ENCODE data around the gene RNF133.

The RNF133 gene, protein sequence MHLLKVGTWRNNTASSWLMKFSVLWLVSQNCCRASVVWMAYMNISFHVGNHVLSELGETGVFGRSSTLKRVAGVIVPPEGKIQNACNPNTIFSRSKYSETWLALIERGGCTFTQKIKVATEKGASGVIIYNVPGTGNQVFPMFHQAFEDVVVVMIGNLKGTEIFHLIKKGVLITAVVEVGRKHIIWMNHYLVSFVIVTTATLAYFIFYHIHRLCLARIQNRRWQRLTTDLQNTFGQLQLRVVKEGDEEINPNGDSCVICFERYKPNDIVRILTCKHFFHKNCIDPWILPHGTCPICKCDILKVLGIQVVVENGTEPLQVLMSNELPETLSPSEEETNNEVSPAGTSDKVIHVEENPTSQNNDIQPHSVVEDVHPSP

DNA sequence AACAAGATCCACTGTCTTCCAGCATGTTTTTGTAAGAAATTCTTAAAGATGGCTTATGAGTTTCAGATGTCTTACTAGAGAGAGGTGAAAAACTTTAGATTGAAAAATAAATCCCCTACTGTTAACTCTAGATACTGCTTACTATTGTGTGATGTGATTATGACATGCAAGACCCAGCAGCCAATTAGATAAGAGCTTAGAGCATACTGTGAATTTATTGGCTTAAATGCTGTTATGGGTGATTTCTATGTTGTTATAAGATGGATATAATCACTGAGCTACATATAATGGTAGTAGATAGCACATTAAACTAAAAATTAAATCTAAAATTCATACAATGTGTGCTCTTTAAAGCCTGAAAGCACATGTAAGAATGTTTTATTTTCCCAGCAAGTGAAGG lies at the start of gene RNF133:
TSS of gene RNF133 (minus strand) at position 101 of the 400 bp plus-strand sequence. CDS start 199 bp downstream, outside the sequence.
- no peak for DNase-seq

DNA sequence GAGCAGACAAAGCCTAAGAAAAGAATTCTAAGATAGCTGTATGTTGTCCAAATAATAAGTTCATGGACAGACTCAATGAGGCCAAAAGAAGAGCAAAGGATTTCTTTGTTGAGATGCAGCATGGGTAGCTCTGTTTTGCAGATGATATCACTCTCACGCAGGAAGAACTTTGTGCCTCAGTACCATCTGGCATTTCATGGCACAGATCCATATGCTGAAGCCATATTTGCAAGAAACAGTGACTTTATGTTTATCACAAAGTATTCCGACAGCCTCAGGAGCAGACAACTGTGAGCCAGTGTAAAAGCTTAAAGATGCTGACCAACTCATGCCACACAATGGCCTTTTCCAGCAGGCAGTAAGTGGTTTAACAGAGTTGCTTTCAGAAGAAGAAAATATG lies 49.3 kb upstream of the RNF133 start:
- DNase-seq: no peak

DNA sequence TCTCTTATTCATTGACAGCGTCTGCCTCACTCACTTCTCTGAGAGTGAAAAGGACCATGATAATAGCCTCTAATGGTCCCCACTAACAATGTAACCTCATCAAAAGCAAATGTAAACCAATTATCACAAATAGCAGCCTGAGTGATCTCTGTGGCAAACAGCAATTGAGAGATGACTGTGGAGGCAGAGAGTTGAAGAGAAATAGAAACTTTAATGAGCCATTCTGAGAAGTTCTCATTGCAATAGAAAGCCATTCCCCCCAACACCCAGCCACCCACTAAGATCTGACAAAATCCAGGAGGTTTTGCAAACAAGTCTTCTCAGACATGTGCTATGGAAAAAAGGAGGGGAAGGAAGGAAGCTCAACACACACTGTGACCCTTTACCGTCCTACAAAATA lies 48.0 kb upstream of the RNF133 start:
- no peak for DNase-seq

DNA sequence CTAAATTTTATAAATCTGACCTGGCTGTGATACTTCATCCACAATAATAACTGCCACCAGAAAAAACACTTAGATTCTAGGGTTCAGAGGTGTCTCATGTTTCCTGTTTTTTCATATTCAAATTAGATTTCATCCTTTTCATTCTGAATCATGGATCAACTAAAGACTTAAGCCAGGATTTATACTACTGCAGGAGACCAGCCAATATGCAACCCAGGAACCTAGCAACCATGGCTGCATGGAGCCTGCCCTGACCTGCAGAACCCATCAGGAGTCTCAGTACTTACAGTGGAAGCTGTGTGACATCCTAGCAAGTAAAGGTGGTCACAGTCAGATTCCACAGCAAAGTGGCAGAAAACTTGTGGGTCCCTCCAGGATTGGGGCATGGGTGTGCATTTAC lies 44.3 kb upstream of the RNF133 start:
- DNase-seq: no peak

- DNase-seq: no peak
Observed at GRCh38 chr7:122738947-122739346, 40.0 kb upstream of the RNF133 start.

- DNase-seq: no peak
Observed at GRCh38 chr7:122736183-122736582, 37.3 kb upstream of the RNF133 start.

- no peak for DNase-seq
Observed at GRCh38 chr7:122727759-122728158, 28.8 kb upstream of the RNF133 start.

DNA sequence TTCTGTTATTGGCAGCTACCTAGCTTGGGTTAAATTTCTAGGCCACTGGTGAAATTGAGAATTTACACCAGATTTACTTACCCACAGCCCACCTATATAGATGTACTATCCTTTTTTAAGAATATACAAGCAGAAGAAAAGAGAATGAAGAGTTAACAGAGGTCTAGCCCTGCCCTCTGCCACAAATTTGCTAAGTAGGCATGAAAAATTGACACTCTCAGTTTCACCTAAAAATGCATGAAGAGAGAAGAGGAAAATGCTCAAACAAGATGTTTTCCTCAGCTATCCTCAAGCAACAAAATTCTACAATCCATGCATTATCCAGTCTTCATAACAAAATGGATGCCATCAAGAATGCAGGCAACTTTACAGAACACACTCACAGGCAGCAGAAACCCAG lies 28.4 kb upstream of the RNF133 start:
- DNase-seq: no peak

DNA sequence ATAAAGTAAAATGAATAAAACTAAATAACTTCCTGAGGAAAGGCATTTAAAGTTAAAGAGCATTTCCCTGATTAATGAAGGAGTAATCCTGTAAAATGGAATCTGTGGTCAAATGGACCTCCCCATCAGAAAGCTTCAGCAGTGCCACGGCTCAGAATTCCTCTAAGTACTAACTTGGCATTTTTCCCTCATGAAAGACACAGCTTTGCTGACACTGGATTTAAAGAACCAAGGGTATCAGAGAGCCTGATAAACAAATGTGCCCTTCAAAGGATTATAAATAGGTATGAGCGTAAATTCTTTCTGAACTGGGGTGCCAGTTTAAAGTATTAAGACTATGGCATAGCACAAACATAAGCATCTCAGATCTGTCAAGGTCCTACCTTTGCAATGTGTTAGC lies 28.0 kb upstream of the RNF133 start:
- no peak for DNase-seq

GRCh38 chr7:122724366-122724765 lies 25.4 kb upstream of the RNF133 start:
- DNase-seq: no peak

DNA sequence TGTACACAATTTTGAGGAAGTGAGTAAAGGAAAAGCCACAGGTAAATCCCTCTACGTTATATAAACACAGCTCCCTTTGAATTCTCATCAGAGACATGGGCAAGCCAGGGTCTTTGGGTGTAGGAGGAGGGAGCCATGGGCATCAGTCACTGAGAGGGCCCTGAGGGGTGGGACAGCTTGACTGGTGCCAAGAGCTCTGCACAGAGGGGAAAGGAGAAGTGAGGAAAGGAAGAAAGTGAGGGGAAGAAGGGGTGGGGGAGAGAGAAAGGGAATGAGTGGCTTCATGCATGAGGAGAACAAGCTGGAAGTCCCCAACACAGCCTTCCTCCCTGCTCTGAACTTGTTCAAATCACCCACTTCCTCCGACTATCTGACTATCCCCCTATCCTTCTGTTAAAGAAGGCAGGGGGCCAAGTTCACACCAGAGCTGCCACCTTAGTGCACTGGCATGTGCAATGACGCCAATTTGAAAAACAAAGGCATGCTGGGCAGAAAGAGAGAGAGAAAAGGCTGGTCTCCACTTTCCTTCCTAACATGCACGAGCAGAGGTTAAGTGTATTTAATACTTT lies 20.2 kb upstream of the RNF133 start:
- no peak for DNase-seq

DNA sequence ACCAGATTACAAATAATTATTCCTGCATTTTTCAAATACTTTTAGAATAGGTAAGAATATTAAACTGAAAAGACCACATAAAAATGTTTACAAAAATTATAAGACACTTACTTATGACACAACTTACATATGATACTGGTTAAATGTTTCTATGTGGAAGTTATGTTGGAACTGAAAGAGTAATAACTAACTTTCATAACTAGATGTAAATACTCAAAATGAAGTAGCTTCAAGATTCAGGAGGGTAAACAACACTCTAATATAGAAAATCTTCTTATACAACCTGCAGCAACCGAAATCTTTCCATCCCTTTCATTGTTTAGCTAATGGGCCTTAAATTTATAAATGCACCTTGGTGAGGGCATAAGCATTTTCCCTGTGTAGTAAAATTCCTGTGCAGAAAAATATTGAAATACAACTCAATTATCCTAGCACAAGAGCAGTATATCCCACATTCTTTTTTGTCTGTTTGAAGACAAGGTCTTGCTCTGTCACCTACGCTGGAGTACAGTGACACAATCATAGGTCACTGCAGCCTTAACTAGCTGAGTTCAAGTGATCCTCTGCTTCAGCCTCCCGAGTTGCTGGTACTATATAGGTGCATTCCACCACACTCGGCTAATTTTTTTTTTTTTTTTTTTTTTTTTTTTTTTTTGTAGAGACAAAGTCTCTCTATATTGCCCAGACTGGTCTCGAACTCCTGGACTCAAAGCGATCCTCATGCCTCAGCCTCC lies 18.6 kb upstream of the RNF133 start:
- DNase-seq: no peak

DNA sequence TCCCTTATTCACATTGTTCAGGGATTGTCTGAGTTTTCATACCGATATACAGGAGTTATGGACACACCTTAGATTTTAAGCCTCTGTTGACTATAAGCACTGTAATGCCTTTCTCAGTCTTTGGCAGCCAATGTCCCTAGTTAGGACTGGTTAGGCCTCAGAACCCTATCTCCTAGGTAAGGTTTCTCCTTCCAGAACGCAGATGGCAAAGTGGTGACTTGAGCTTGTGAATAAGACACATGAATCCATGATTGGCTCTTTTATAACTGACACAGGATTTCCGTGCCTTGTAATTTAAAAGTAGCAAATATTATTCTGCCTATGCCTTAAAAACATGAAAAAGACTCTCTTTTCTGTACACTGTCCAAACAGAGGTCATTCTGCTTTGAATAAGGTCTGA lies 16.3 kb upstream of the RNF133 start:
- no peak for DNase-seq

DNA sequence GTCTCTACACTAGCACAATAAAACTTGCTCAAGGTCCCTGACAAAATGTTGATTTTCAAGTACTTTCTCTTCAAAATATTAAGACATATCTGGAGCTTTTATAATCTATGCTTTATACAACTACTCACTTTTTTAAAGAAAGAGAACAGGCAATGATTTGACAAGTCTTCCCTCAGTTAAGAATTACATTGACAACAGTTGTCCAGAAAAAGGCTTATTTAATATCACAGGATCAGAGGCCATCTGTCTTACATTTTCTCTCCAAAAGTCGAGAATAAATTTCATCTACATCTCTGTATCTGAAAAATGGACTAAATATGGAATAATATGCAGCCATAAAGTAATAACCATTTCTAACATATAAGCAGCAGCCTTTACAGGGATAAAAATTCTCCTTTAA lies 12.0 kb upstream of the RNF133 start:
- DNase-seq: no peak

DNA sequence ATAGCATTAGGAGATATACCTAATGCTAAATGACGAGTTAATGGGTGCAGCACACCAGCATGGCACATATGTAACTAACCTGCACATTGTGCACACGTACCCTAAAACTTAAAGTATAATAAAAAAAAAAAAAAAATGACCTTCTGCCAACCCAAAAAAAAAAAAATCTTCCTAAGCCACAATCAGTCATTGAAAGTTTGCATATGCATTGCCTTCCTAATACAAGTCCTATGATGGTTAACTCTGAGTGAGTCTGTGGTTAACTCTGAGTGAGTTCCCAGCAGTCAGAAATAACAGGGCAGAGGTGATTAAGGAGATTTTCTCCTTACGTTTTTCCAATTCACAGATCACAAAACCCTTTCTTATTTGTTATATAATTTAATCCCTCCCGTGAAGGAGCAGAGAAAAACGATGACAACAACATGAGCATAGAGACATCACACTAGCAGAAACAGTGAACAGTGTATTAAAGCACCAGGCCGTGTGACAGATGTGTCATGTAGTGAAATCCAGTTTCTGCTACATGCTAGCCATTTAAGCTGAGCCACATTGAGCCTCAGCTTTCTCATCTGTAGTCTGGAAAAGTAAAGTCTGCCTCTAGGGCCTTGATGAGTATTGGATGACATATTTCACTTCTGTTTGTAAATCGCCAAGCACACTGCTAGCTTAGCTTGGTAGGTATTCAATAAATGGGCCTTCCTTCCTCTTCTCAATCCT lies 11.2 kb upstream of the RNF133 start:
- no peak for DNase-seq

GRCh38 chr7:122706836-122707235 lies 7.9 kb upstream of the RNF133 start:
- DNase-seq: no peak

DNA sequence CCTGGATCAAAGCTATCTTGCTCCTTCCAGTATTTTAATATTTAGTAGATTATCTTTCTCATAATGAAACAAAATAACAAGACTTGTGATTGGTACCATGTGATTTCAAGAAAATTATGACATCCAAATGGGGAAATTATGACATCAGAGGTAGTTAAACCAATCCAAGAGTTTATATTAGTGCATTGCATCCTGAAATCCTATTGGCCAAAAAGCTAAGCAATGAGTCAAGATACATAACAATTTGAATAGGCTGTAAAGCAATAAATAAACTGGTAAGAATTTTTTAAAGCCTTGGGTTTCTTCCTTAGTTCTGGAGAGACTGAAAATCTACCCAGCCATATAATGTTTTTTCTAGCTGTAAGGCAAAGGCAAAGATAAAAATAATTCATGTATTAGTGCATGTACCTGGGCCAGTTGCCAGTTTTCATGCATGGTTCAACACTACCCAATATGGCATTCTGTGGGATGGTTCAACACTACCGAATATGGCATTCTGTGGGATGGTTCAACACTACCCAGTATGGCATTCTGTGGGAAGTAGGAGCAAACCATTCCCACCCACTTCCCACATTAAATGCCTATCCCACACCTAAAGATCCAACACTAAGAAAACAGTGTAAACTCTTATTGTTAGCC lies 4.1 kb upstream of the RNF133 start, which contains the start of gene RNF148:
TSS of gene RNF148 (minus strand) at position 51 of the 639 bp plus-strand sequence. CDS start 172 bp downstream, outside the sequence.
- DNase-seq: no peak

- no peak for DNase-seq
Observed at GRCh38 chr7:122695816-122696215, 3.1 kb downstream of the RNF133 start.

DNA sequence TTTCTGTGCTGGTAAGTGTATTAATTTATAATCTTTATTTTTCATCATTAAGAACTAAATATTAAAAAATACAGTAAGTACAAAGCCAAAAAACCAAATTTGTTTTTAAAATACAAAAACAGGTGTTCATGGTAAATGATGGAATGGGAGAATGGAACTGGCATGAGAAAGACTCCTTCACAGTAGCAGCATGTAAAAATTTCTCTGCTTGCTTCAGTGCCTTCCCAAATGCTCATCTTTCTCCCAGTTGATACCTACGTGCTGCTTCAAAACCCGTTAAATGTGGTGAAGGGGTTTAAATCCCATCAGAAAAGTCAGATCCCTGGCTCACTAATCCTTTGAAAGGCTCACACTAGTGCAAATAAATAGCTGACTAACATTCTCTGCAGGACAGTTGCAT lies 4.2 kb downstream of the RNF133 start:
- no peak for DNase-seq

GRCh38 chr7:122692769-122693309 lies 6.1 kb downstream of the RNF133 start:
- no peak for DNase-seq

DNA sequence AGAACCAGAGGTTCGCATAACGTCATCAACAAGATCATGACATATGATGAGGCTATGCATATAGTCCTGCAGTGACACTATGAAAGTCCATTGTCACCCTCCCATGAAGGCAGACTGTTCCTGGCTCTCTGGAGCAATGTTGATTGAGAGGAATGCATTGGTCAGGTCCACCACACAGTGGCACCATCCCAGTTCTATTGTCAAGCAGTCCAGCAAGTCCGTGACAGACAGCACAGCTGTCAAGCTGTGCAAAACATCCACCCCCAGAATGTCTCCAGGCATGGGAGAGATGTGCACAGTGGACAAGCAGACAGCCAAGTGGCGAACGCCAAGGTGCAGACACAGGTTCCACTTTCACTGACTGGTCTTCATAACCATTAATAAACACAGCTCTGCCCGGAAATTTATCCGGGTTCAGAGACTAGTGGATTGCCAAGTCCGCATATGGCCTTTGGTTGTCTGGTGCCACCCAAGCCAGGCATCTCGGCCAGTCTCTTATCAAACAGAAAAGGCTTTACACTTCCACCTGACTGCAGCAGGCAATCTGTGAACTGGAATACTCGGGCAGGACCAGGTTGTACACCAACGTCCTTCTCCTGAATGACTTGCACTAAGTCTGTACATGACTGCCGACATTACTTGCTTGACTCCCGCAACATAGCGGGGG lies 7.2 kb downstream of the RNF133 start:
- no peak for DNase-seq
